Spleen (tissue), 7 donors: ENCODE measurements around the gene LST1.

Source experiments
- CTCF ChIP-seq, 11 experiments: fragments of 200-600 bp in 7 of 11; fragments of 450-650 bp in 4 of 11; sonication (generic) in 4 of 11; IDR thresholded peaks in 8 of 11; conservative IDR thresholded peaks in 3 of 11; 1 replicate in 7 of 11; 2 replicates in 4 of 11; pipeline versions ENCODE4 v1.4.0 to v1.8.0; 2016 to 2021; ENCODE audit warnings: antibody characterized with exemption in 11 of 11, inconsistent platforms in 4 of 11, mild to moderate bottlenecking in 1 of 11
- POLR2A ChIP-seq, 3 donors: fragments of 450-650 bp; IDR thresholded peaks; one replicate each; pipeline ENCODE4 v1.5.1; 2017; ENCODE audit warnings: antibody characterized with exemption in 3 of 3, mild to moderate bottlenecking in 1 of 3
- POLR2AphosphoS5 ChIP-seq, 3 donors: sonication (generic); formaldehyde crosslinking; IDR thresholded peaks; one replicate each; pipeline ENCODE4 v1.5.1; 2017; ENCODE audit warnings: antibody characterized with exemption in 3 of 3
- donor health status: DM: no; HTN: no; CAD: no; lungs with moderate emphysema.
- donor health status: DM: no; HTN: no; CAD: no.
- donor health status: DM: no; HTN: no; CAD: no.

GRCh38 chr6:31614684-31615578, 28.9 kb downstream of the LST1 start, which contains the start of gene AIF1:
- TF ChIP-seq CTCF (IDR thresholded peaks at IDR 0.05 in 8 of 11, conservative IDR thresholded peaks at IDR 0.05 in 3 of 11): no peak
- TF ChIP-seq POLR2A (IDR thresholded peaks at IDR 0.05): no peak
- TF ChIP-seq POLR2AphosphoS5 (IDR thresholded peaks at IDR 0.05): peak in 1 of 3 donors; percentile 63
